ENCODE data around the gene BMERB1.
A peak's percentile ranks its signal among the peaks of the same experiment; 100 is the strongest.
"Not testable (repeated sequence)": the region's sequence is repeated elsewhere in the genome, so short reads cannot be mapped to it uniquely, and the experiment has no call there.

The BMERB1 gene

DNA sequence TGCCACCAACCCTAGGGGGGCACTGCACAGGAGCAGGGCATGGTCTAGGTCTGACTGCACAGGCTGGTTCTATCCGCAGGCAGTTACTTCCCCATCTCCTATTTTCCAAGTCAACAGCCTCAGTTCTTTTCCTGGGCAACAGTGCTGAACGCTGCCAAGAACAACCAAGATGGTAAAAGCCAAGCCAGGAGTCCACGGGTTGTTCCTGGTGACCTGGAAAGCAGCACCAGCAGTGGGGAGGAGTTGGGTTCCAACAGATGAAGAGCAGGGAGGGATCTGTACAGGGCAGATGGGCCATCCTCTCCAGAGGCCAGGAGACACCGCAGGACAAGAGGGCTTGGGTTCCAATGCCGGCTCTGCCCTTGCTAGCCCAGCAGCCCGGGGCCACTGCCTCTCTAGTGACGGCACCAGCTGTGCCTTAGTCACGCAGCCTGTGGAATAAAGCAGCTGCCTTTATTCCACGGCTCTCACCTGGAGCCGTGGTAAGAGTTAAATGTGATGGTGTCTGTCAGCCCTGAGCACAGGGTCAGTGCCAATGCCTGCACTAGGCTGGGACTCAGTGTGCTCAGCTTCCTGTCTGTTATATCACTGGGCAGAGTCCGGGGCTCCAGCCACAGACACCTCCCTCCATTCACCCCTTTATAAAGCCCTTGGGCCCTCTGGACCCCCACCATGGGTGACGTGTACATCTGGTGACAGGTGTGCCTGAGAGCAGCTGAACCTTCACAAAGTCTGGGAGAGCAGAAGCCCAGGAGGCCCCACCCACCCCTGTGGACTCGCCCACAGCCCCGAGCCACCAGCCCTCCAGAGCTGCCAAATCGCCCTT is 163.6 kb downstream of the BMERB1 start:
- DNase-seq: no peak

DNA sequence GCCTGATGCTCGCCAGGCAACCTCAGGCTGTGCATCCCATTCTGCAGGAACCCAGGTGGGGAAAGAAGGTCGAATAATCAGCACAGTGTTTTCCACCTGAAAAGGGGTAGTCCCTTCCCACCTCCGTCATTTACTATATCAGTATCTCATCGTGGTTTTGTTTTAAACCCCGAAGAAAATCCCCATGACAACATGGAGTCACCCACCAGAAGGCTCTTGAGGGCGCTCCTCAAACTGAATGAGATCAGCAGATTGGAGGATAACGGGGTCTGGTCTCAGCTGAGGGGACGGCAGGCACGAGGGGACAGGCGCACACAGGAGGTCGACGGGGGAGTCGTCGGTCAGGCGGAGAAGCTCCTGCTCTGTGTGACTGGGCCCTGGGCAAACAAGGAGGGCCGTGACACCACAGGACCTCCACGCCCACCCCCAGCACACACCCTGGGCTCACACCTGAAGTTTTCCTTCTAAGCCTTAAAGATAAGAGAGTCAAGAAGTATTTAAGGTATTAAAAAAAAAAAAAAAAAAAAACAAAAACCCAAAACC is 164.3 kb downstream of the BMERB1 start:
- DNase-seq: no peak

DNA sequence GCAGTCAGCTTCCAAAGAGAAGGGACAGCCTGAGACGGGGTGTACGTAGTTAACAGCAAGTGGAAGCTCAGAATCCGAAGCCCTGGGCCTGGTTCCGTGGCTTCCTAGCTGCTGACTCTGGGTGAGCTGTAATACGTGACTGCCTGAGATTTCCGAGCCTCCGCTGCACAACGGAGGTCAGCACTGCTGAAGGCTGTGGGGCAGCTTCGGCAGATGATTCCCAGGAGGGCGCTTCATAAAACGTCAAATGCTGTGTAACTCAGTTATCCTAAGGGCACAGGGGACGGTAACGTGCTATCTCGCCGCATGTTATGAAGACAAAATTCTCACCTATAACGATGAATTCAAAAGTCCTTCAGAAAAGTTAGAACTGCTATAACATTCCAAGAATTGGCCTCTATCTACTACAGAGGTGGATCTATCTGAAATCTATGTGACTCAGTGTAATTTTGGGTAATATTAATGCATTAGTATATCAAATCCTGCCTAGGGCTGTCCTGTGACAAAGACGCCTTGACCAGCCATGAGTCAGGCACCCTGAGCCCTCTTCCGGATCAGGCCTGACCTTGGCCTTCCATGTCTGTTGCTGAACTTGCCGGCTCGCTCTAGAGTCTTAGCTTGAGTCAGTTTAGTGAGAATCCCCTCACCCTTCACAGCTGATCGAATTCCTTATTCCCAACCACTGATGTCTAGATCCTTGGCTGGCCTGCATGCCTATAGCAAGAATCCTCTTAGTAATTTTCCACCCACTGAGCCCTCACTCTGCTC is 165.1 kb downstream of the BMERB1 start:
- no peak for DNase-seq

GRCh38 chr16:15601212-15601879 is 167.0 kb downstream of the BMERB1 start:
- peak in 1 of 2 experiments; percentile 40 for DNase-seq

DNA sequence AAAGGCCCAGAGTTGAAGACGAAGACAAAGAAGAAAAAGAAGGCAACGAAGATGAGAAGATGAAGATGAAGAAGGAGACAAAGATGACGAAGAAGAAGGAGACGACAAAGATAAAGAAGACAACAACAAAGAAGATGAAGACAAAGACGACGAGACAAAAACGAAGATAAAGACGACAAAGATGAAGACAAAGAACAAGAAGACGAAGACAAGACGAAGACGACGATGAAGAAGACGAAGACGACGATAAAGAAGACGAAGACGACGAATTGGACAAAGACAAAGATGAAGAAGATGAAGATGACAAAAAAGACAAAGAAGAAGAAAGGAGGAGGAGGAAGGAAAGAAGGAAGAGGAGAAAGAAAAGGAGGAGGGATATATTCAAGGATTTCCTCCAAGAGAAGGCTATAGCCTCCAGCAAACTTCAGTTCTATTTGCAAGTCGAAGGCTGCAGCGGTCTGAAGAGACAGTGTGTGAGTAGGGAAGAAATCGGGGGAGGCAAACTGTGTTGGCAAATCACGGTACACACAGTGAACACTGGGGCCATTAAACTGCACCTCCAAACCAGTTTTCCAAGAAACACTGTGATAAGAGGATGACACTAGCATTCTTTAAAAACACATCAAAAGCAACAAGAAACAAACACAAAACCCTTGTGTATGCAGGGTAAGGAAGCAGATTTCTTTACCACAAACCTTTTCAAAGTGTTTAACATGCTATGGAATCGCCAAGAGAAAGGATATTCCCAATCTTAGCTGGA is 168.1 kb downstream of the BMERB1 start:
- DNase-seq: no peak

DNA sequence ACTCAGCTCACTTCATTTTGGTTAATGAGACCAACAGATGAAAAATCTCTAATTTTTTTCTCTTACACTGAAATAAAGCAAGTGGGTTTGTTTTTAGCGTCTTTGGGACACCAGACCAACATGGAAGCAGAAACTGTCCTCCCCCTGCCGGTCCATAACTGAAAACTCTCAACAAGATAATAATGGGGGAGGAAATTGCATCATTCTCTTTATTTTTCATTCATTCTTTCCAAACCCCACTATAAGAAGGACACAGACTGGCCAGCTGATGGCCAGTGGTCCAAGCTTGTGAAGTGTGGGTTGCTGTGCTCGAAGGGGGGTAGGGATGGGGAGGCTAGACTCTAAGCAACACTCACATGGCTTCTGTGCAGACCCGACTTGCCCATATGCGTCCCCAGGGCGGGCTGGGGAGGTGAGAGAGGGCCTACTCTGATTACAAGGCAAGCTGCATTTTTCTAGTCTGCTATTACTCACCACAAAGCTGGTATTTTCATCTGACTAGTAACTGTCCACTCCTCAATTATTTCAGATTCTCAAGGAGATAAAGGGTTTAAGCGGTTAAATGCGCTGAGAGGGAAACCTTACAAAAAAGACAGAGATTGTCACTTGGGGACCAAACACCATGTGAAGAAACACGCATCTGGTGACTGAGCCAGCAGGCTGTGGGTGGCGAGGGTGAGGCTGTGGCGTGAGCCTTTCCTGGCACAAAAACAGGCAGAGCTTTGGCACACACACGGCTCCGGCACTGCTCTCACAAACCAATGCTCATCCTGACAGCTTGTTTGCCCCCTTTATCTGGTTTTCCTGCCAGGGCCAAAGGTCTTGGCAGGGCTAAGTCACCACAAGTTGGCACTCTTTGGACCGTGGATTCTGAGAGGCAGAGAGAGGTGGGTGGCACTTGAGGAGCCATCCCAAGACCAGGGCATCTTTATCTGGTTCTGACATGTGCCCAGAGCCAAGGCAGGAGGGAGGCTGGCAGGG is 170.4 kb downstream of the BMERB1 start:
- DNase-seq: no peak

DNA sequence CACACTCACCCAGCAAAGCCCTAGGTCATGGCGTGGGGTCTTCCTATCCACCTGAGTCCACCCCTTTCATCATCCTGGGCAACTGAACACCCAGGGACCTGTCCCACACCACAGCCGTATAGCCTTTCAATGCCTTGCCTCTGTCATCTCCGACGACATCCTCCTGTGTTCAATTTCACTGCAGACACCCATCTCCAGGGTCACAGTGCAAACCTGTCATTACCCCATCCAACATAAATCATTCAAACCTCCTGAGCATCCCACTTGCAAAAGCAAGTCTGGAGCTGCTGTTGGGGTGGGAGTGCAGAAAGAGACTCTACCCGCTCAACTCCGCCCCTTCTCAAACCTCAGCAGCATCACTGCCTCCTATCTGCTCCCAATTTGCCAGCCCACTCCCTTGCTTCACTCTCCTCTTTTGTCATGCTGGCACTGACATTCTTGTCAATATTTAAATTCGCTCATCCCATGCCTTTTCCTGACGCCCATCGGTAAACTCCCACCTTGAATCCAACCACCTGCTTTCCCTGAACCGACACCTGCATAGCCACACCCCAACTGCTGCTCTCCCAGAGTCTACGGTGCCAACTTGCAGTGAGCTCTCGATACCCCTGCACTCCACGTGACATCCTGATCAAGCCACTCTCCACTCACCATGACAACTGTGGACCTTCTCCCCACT is 171.6 kb downstream of the BMERB1 start:
- DNase-seq: no peak

DNA sequence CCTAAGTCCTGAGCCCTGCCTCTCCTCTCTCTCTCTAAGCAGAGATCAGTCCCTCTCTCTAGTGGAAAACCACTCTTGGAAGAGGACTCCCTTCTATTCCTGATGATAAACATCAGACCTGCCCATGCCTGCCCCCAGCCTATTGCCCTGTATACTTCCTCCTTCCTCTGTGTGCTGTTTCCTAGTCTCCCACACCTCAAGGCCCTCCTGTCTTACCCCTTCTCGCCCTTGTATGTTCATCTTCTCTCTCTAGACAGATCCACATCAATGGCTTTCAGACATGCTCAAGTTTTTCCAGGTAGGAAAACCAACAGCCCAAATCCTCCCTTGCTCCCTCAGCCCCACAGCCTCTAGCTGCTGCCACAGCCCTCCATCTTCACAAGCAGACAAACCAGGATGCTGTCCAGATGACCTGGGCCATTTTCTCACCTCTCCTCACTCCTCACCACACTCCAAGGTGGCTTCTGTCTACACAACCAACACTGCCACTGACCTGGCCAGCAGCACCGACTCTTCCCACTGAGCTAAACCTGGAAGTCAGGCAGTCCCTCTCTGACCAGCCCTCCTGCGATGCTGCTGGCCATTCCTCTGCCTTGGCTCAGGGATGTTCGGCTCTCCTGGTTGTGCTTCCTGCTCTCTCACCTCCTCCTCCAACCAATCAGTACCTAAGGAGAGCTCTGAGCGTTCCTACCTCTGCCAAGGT is 172.3 kb downstream of the BMERB1 start:
- DNase-seq: no peak

DNA sequence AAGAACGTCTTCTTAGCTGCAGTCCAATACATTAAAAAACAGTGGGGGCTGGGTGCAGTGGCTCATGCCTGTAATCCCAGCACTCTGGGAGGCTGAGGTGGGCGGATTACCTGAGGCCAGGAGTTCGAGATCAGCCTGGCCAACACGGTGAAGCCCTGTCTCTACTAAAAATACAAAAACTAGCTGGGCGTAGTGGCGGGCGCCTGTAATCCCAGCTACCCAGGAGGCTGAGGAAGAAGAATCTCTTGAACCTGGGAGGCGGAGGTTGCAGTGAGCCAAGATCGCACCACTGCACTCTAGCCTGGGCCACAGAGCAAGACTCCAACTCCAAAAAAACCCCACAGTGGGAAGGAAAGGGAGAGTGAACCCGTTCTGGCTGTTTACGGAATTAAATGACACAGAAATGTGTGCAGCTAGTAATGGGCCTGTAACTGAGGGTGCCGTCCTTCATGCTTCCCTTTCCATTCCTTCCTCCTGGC is 172.9 kb downstream of the BMERB1 start:
- not testable (repeated sequence) for DNase-seq

- no peak for DNase-seq
Observed at GRCh38 chr16:15607700-15608396, 173.5 kb downstream of the BMERB1 start.

DNA sequence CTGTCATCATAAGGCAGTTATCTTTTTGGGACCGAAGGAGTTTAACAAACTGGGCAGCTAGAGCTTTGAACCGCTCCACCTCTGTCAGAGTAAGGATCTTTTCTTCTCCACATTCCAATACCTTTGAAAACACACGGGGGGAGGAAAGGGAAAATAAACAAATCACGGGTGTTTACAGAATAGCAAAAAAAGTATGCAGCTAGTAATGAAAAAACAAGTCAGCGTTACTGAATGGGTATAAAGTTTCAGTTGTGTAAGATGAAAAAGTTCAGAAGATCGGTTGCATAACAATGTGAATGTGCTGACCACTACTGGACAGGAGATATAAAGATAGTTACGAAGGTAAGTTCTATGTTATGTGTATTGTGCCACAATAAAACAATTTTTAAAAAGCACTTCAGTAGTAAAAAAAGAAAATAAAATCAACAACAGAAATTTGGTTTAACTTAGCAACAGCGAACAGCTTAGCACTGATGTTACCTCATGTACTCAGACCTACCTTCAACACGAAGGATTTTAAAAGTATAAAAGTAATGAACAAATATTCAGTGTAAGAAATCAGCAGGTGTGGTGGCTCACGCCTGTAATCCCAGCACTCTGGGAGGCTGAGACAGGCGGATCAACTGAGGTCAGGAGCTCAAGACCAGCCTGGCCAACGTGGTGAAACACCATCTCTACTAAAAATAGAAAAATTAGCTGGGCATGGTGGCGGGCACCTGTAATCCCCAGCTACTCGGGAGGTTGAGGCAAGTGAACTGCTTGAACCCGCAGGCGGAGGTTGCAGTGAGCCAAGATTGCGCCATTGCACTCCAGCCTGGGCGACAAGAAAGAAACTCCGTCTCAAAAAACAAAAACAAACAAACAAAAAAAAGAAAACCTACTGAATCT is 174.3 kb downstream of the BMERB1 start:
- DNase-seq: no peak

DNA sequence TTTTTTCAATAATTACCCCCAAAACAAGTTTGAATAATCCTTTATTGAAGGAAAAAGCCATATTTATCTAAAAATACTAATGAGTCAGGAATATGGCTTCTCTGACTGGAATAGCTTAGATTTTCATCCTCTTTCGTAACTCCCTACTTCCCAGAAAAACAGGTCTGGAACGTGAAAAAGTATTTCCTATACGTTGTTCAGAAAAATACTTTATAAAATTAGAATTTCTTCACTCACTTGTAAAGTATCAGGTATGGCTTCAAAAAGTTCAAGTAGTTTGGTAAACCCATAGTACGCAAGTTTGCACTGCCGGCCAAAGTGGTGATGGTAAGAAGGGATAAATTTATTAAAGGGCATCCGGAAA is 174.9 kb downstream of the BMERB1 start:
- no peak for DNase-seq

DNA sequence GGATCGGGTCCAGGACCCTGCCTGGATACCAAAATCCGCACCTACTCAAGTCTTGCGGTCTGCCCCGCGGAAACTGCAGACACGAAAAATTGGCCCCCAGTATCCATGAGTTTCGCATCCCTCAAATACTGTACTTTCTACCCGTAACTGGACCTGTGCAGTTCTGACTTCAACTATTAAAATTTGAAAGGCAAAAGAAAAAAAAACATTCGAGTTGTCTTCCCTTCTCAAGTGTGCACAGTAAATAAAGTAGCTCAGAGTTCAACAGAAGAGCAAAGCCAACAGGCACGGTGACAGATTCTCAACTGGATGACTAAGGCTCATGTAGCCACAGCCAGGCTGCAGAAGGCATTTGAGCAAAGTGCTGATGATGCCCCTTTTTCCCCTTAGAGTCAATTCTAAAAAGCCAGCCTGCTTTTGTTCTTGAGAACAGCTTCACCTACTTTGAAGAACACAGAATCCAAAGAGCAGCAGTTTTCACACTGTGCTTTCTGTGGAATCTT is 176.0 kb downstream of the BMERB1 start:
- no peak for DNase-seq

GRCh38 chr16:15611610-15612009 is 177.2 kb downstream of the BMERB1 start:
- no peak for DNase-seq

DNA sequence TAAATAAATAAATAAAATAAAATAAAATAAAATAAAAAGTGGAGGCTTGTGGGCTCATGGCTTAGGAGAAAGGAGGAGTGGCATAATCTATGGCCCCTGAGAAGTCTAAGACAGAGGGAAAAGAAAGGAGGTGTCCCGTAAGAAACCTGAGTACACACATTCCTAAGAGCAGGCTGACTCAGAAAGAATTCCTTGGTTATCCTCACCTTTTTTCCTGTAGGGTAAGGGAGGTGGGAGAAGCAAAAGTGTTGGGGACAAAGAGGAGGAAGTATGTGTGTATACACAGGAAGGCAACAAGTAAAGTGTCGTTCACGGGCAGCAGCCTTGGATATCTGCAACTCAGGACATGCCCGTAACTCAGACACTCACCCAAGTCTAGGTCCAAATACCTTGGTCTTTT is 179.3 kb downstream of the BMERB1 start:
- no peak for DNase-seq

DNA sequence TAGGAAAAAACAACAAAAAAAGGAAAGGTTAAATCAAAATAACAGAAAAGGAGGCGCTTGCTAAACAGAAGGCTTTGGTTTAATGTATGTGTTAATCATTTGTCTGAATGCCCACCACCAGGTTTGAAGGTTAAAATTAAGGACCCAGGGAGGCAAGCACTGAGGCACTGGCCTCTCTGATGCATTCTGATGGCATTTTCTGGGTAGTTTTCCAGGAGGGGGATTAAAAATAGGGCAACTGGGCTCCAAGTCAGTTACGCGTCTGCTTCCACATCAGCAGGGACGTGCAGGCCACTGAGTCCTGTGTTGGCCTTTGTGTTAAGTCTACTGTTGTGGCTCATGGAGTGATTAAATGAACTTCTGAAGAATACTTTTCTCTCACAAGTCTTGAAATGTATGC is 181.6 kb downstream of the BMERB1 start:
- no peak for DNase-seq

GRCh38 chr16:15616475-15617165 is 182.2 kb downstream of the BMERB1 start:
- no peak for DNase-seq

All from NCI-H187 (cell line).